Measurements from ENCODE around the gene WDFY1.

GRCh38 chr2:223989206-223989855, 44.2 kb upstream of the WDFY1 start:
- no peak for TF ChIP-seq CTCF (IDR thresholded peaks at IDR 0.05)
- no peak for TF ChIP-seq POLR2A (IDR thresholded peaks at IDR 0.05)
